Calu3 (cell line): ENCODE data around the gene S100A7A. TPM values are rescaled to one million over a fixed set of nuclear protein-coding genes. Genes with fewer than 3 reads are reported as not detected.

ENCODE experiments used
- BruUV-seq: library from RNA; stranded (reverse); fragments of 400-500 nt; replicated peaks from 2 replicates; lab custom pipeline; 2021; lab: Mats Ljungman, UMichigan
- CTCF ChIA-PET: fragments of 300-600 bp; sonication (Branson Sonifier 250); formaldehyde crosslinking; loops from one replicate; lab custom pipeline; 2022; ENCODE audit warnings: antibody characterized with exemption; lab: Charles Lee
- DNase-seq: peaks from one replicate; pipeline ENCODE4 v3.0.0; 2022
- H3K27ac Mint-ChIP-seq: one replicate; pipeline ENCODE4 v1.8.0; 2022; ENCODE audit warnings: mixed read lengths; ENCODE audit not compliant: unreplicated experiment
- H3K27me3 Mint-ChIP-seq: one replicate; pipeline ENCODE4 v1.8.0; 2022; ENCODE audit warnings: mixed read lengths; ENCODE audit not compliant: unreplicated experiment
- H3K36me3 Mint-ChIP-seq: one replicate; pipeline ENCODE4 v1.8.0; 2022; ENCODE audit warnings: mild to moderate bottlenecking, moderate library complexity, mixed read lengths; ENCODE audit not compliant: insufficient read depth, unreplicated experiment
- H3K4me1 Mint-ChIP-seq: one replicate; pipeline ENCODE4 v1.8.0; 2022; ENCODE audit warnings: mild to moderate bottlenecking, low read depth, mixed read lengths; ENCODE audit not compliant: unreplicated experiment
- H3K4me3 Mint-ChIP-seq: one replicate; pipeline ENCODE4 v1.8.0; 2022; ENCODE audit warnings: mild to moderate bottlenecking, low read depth, moderate library complexity, mixed read lengths; ENCODE audit not compliant: unreplicated experiment
- H3K9me3 Mint-ChIP-seq: one replicate; pipeline ENCODE4 v1.8.0; 2022; ENCODE audit warnings: low read depth, mixed read lengths; ENCODE audit not compliant: unreplicated experiment
- CTCF ChIP-seq: fragments of 200-600 bp; IDR thresholded peaks from one replicate; pipeline ENCODE4 v1.8.0; 2022; ENCODE audit warnings: antibody characterized with exemption; ENCODE audit not compliant: unreplicated experiment
- intact Hi-C: fragments of 100-400 bp; cut with micrococcal nuclease; formaldehyde crosslinking; loops from one replicate; pipeline ENCODE4 v1.10.0; 2022; ENCODE audit not compliant: unreplicated experiment
- total RNA-seq: library from RNA; stranded (reverse); gene quantifications from 2 replicates; pipeline ENCODE4 v1.2.3, GENCODE V29; 2022

The S100A7A gene
- total RNA-seq, 1 experiment from 2014 or later = not detected

- Mint-ChIP-seq H3K4me3 (no peak overlapping the region), H3K4me1 (no peaks in the 10 kb centered on the region), H3K36me3 (no peaks in the 10 kb centered on the region), H3K9me3 (no peaks in the 10 kb centered on the region), H3K27me3 (peaks cover 100% of the 10 kb centered on the region), H3K27ac (no peak overlapping the region)
- CTCF ChIA-PET = no interaction called here
- BruUV-seq = no TSS peak
- no peak for TF ChIP-seq CTCF
- no peak for DNase-seq
- intact Hi-C loops = no loop called here
These were observed 29.3 kb upstream of the S100A7A start for GRCh38 chr1:153387001-153387400.

GRCh38 chr1:153387785-153388184 lies 28.5 kb upstream of the S100A7A start:
- Mint-ChIP-seq H3K27me3 (peaks cover 100% of the 10 kb centered on the region), H3K36me3 (no peaks in the 10 kb centered on the region), H3K4me1 (no peaks in the 10 kb centered on the region), H3K9me3 (no peaks in the 10 kb centered on the region), H3K27ac (no peak overlapping the region), H3K4me3 (no peak overlapping the region)
- no peak for TF ChIP-seq CTCF
- no peak for DNase-seq
- CTCF ChIA-PET = no interaction called here
- intact Hi-C loops = no loop called here
- no TSS peak for BruUV-seq

- H3K4me1 Mint-ChIP-seq = no peaks in the 10 kb centered on the region
- H3K4me3 Mint-ChIP-seq = no peak overlapping the region
- intact Hi-C loops = no loop called here
- H3K27me3 Mint-ChIP-seq = peaks cover 100% of the 10 kb centered on the region
- H3K27ac Mint-ChIP-seq = no peak overlapping the region
- TF ChIP-seq CTCF = no peak
- CTCF ChIA-PET = no interaction called here
- no peaks in the 10 kb centered on the region for H3K36me3 Mint-ChIP-seq
- no peaks in the 10 kb centered on the region for H3K9me3 Mint-ChIP-seq
- no peak for DNase-seq
- no TSS peak for BruUV-seq
These were observed 26.9 kb upstream of the S100A7A start for GRCh38 chr1:153389401-153389800.

GRCh38 chr1:153389973-153390879 lies 26.1 kb upstream of the S100A7A start:
- BruUV-seq = no TSS peak
- intact Hi-C loops = no loop called here
- peaks cover 100% of the 10 kb centered on the region for H3K27me3 Mint-ChIP-seq
- no peak overlapping the region for H3K4me3 Mint-ChIP-seq
- no peaks in the 10 kb centered on the region for H3K4me1 Mint-ChIP-seq
- no peak overlapping the region for H3K27ac Mint-ChIP-seq
- no peaks in the 10 kb centered on the region for H3K9me3 Mint-ChIP-seq
- CTCF ChIA-PET = no interaction called here
- TF ChIP-seq CTCF = no peak
- no peaks in the 10 kb centered on the region for H3K36me3 Mint-ChIP-seq
- DNase-seq = no peak
